LNCaP clone FGC (cell line): ENCODE data around the gene IFRD2.

ENCODE experiments used
- DNase-seq: peaks from one replicate; pipeline ENCODE4 v3.0.0-alpha.2; 2011; ENCODE audit warnings: low read depth
- H3K4me3 ChIP-seq: 2 replicates; pipeline ENCODE4 v1.5.1; 2011; ENCODE audit warnings: mild to moderate bottlenecking, low read depth, low read length, control low read depth
- CTCF ChIP-seq: IDR thresholded peaks from 2 replicates; pipeline ENCODE4 v1.5.1; 2012; ENCODE audit warnings: mild to moderate bottlenecking; ENCODE audit not compliant: control insufficient read depth, insufficient read depth; ENCODE audit errors: extremely low read depth

IFRD2 gene

GRCh38 chr3:50295553-50296431, 3.6 kb upstream of the IFRD2 start:
- DNase-seq = no peak
- TF ChIP-seq CTCF = no peak
- no peak overlapping the region for H3K4me3 ChIP-seq

GRCh38 chr3:50294492-50295403, 2.5 kb upstream of the IFRD2 start:
- TF ChIP-seq CTCF = no peak
- DNase-seq = no peak
- H3K4me3 ChIP-seq = no peak overlapping the region

GRCh38 chr3:50294089-50294488, 1.9 kb upstream of the IFRD2 start:
- no peak for DNase-seq
- no peak for TF ChIP-seq CTCF
- no peak overlapping the region for H3K4me3 ChIP-seq

GRCh38 chr3:50293079-50293801, 1.0 kb upstream of the IFRD2 start:
- H3K4me3 ChIP-seq = peak overlapping the region; percentile 65
- no peak for TF ChIP-seq CTCF
- no peak for DNase-seq

- no peak for TF ChIP-seq CTCF
- no peak overlapping the region for H3K4me3 ChIP-seq
- no peak for DNase-seq
Measured at GRCh38 chr3:50290161-50290641, 2.0 kb downstream of the IFRD2 start.

- DNase-seq = no peak
- no peak overlapping the region for H3K4me3 ChIP-seq
- TF ChIP-seq CTCF = no peak
Measured at GRCh38 chr3:50289130-50289529, 3.1 kb downstream of the IFRD2 start.
